ENCODE data around the gene MEF2D.

DNA sequence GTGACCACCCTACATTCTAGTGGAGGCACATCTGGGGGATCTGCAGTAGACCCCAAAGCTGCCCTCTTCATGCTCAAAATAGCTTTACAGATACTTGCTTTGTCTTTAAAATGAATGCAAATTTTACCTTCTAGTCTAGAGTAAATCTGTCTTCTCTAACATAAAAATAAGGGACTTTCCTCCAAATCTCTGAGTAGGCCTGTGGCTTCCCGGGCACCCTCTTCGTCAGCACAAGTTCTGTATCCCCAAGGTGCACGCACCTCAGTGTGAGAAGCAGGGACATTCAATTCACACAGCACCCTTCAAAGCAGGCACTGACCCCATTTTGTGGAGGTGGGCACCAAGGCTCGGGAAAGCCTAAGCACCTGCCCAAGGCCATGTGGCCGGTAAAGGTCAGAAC lies 19.0 kb downstream of the MEF2D start:
- TF ChIP-seq, protein P1, sequence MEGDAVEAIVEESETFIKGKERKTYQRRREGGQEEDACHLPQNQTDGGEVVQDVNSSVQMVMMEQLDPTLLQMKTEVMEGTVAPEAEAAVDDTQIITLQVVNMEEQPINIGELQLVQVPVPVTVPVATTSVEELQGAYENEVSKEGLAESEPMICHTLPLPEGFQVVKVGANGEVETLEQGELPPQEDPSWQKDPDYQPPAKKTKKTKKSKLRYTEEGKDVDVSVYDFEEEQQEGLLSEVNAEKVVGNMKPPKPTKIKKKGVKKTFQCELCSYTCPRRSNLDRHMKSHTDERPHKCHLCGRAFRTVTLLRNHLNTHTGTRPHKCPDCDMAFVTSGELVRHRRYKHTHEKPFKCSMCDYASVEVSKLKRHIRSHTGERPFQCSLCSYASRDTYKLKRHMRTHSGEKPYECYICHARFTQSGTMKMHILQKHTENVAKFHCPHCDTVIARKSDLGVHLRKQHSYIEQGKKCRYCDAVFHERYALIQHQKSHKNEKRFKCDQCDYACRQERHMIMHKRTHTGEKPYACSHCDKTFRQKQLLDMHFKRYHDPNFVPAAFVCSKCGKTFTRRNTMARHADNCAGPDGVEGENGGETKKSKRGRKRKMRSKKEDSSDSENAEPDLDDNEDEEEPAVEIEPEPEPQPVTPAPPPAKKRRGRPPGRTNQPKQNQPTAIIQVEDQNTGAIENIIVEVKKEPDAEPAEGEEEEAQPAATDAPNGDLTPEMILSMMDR (conservative IDR thresholded peaks at IDR 0.05): no peak
- TF ChIP-seq EZH2 (IDR thresholded peaks at IDR 0.05; ENCODE audit: low read depth): no peak
